ENCODE results near the gene PDZRN3.

PDZRN3 gene

GRCh38 chr3:73513260-73513659 lies 111.5 kb downstream of the PDZRN3 start:
- DNase-seq, result no peak

- DNase-seq, result no peak
Measured at GRCh38 chr3:73511571-73512525, 112.9 kb downstream of the PDZRN3 start.

GRCh38 chr3:73510784-73511183 lies 114.0 kb downstream of the PDZRN3 start:
- no peak for DNase-seq

- no peak for DNase-seq
Measured at GRCh38 chr3:73510334-73510733, 114.4 kb downstream of the PDZRN3 start.

- no peak for DNase-seq
Measured at GRCh38 chr3:73509816-73510215, 114.9 kb downstream of the PDZRN3 start.

- no peak for DNase-seq
Measured at GRCh38 chr3:73509066-73509465, 115.7 kb downstream of the PDZRN3 start.

GRCh38 chr3:73508330-73508954 lies 116.3 kb downstream of the PDZRN3 start:
- no peak for DNase-seq

GRCh38 chr3:73504852-73505251 lies 119.9 kb downstream of the PDZRN3 start:
- DNase-seq, result no peak

GRCh38 chr3:73504239-73504638 lies 120.5 kb downstream of the PDZRN3 start:
- no peak for DNase-seq

GRCh38 chr3:73503781-73504180 lies 121.0 kb downstream of the PDZRN3 start:
- no peak for DNase-seq

- no peak for DNase-seq
Measured at GRCh38 chr3:73502609-73503583, 121.8 kb downstream of the PDZRN3 start.

GRCh38 chr3:73500321-73500720 lies 124.4 kb downstream of the PDZRN3 start:
- no peak for DNase-seq

GRCh38 chr3:73499787-73500186 lies 125.0 kb downstream of the PDZRN3 start:
- no peak for DNase-seq

GRCh38 chr3:73498764-73499622 lies 125.7 kb downstream of the PDZRN3 start:
- DNase-seq, result no peak

- no peak for DNase-seq
Measured at GRCh38 chr3:73497646-73498406, 126.9 kb downstream of the PDZRN3 start.

GRCh38 chr3:73493543-73494308 lies 131.0 kb downstream of the PDZRN3 start:
- DNase-seq, result no peak

GRCh38 chr3:73492186-73492585 lies 132.6 kb downstream of the PDZRN3 start:
- DNase-seq, result no peak

GRCh38 chr3:73491287-73491662 lies 133.5 kb downstream of the PDZRN3 start:
- DNase-seq, result no peak

- no peak for DNase-seq
Measured at GRCh38 chr3:73490453-73491286, 134.1 kb downstream of the PDZRN3 start.

Data from cerebellar nuclear complex (tissue), 1 donor.